Kidney epithelial cell (primary cell): ENCODE measurements around the gene CENPV. TPM values are rescaled to one million over a fixed set of nuclear protein-coding genes. Genes with fewer than 3 reads are reported as not detected.

Experiments used
- DNase-seq: peaks from one replicate; pipeline ENCODE4 v3.0.0-alpha.2; 2010; ENCODE audit warnings: low read depth
- H3K27me3 ChIP-seq: 2 replicates; pipeline ENCODE4 v1.6.0; 2011; ENCODE audit warnings: low read length; ENCODE audit not compliant: control insufficient read depth, insufficient read depth
- H3K36me3 ChIP-seq: 2 replicates; pipeline ENCODE4 v1.5.1; 2011; ENCODE audit warnings: low read length; ENCODE audit not compliant: control insufficient read depth, insufficient read depth
- H3K4me3 ChIP-seq: 2 replicates; pipeline ENCODE4 v1.5.1; 2011; ENCODE audit warnings: low read depth, mild to moderate bottlenecking, control low read depth, low read length
- CTCF ChIP-seq: IDR thresholded peaks from 2 replicates; pipeline ENCODE4 v1.5.1; 2011; ENCODE audit warnings: mild to moderate bottlenecking, moderate library complexity, low read length, control low read depth, inconsistent platforms; ENCODE audit not compliant: insufficient read depth, poor library complexity, severe bottlenecking
- total RNA-seq: library from RNA; depleted of rRNA; stranded (reverse); fragments of >200 nt; gene quantifications from 2 replicates; pipeline ENCODE4 v1.2.3, GENCODE V29; 2015

Gene CENPV
- total RNA-seq, 1 donor from 2014 or later = 42.6 TPM

GRCh38 chr17:16345565-16345964 is 7.7 kb downstream of the CENPV start:
- Histone ChIP-seq H3K36me3 (no peaks in the 10 kb centered on the region), H3K27me3 (no peaks in the 10 kb centered on the region), H3K4me3 (no peak overlapping the region)
- TF ChIP-seq CTCF = no peak
- no peak for DNase-seq

GRCh38 chr17:16343569-16343968 is 9.7 kb downstream of the CENPV start:
- Histone ChIP-seq H3K27me3 (no peaks in the 10 kb centered on the region), H3K36me3 (no peaks in the 10 kb centered on the region), H3K4me3 (no peak overlapping the region)
- no peak for DNase-seq
- no peak for TF ChIP-seq CTCF

GRCh38 chr17:16342979-16343378 is 10.3 kb downstream of the CENPV start:
- Histone ChIP-seq H3K27me3 (no peaks in the 10 kb centered on the region), H3K4me3 (no peak overlapping the region), H3K36me3 (no peaks in the 10 kb centered on the region)
- no peak for DNase-seq
- no peak for TF ChIP-seq CTCF

GRCh38 chr17:16339959-16340358 is 13.3 kb downstream of the CENPV start:
- no peak for TF ChIP-seq CTCF

GRCh38 chr17:16339402-16339801 is 13.9 kb downstream of the CENPV start:
- no peak overlapping the region for H3K4me3 ChIP-seq
- H3K36me3 ChIP-seq = no peaks in the 10 kb centered on the region
- no peaks in the 10 kb centered on the region for H3K27me3 ChIP-seq
- no peak for DNase-seq
- no peak for TF ChIP-seq CTCF

More at GRCh38 chr17:16339959-16340358, 13.3 kb downstream of the CENPV start:
- H3K36me3 ChIP-seq = no peaks in the 10 kb centered on the region
- no peaks in the 10 kb centered on the region for H3K27me3 ChIP-seq
- no peak overlapping the region for H3K4me3 ChIP-seq
- no peak for DNase-seq

- TF ChIP-seq CTCF = no peak
- no peaks in the 10 kb centered on the region for H3K36me3 ChIP-seq
- H3K27me3 ChIP-seq = no peaks in the 10 kb centered on the region
- no peak overlapping the region for H3K4me3 ChIP-seq
- DNase-seq = no peak
These were observed 14.9 kb downstream of the CENPV start for GRCh38 chr17:16338391-16338790.
